Upper lobe of left lung (tissue), 4 donors: ENCODE data around the gene P2RX7.

Experiments
- CTCF ChIP-seq, 6 experiments: fragments of 450-650 bp in 4 of 6; fragments of 200-600 bp in 2 of 6; sonication (generic) in 2 of 6; IDR thresholded peaks; one replicate each; pipeline ENCODE4 v1.5.1; 2016 to 2019; ENCODE audit warnings: antibody characterized with exemption in 6 of 6
- POLR2A ChIP-seq, 4 donors: fragments of 450-650 bp; IDR thresholded peaks; one replicate each; pipeline ENCODE4 v1.5.1; 2016 to 2017; ENCODE audit warnings: antibody characterized with exemption in 4 of 4, mild to moderate bottlenecking in 2 of 4

DNA sequence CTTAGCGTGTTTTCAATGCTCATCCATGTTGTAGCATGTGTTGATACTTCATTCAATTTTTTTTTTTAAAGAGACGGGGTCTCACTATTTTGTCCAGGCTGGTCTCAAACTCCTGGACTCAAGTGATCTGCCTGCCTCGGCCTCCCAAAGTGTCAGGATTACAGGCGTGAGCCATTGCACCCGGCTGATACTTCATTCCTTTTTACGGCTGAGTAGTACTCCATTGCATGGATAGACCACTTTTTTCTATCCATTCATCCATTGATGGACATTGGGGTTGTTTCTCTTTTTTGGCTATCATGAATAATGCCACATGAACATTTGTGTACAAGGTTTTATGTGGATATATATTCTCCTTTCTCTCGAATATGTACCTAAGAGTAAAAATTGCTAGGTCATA, 1.2 kb downstream of the P2RX7 start:
- no peak for TF ChIP-seq CTCF (IDR thresholded peaks at IDR 0.05)
- no peak for TF ChIP-seq POLR2A (IDR thresholded peaks at IDR 0.05)
